ENCODE data around the gene RFNG. TPM values are rescaled to one million over a fixed set of nuclear protein-coding genes. Genes with fewer than 3 reads are reported as not detected.

Gene RFNG
- total RNA-seq, 1 experiment from 2014 or later = 18.6 TPM

DNA sequence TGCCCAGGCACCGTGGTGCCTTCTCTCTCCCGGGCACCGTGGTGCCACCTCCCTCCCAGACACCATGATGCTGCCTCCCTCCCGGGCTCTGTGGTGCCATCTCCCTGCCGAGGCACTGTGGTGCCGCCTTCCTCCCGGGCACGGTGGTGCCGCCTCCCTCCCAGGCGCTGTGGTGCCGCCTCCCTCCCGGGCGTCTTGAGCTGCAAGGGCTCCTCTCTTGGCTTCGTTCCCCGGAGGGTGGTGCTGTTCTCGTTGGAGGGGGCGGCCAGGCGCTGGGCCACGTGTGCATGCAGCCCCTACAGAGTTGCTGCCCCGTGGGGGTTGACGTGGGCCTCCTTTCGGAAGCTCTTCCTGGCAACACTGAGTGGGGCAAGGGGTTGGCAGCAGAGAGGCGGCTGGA is 37.2 kb downstream of the RFNG start:
- DNase-seq (ENCODE audit: low read depth) = no peak

DNA sequence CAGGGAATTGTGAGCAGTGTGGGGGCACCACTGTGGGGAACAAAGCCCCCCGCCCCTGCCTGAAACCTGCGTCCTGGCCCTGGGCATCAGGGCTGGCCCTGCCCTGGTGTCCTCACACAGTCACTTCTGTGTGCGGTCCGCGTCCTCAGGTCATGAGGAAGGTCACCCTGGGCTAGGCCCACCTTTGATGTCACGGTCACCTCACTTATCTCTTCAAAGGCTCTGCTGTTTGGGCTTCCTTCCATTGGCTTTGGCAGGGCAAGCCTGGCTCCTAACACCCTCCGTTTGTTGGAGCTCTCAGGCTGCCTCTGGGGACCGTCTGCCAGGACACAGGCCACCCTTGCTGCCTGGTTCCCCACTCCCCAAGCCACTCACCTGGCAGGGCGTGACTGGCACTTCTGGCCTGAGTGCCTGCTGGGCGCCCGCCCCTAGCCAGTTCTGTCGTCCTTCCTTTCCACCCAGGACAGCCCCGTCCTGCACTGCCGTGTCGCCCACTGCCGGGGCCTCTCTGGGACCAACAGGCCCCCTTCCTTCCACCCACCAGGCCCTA is 37.8 kb downstream of the RFNG start:
- no peak for DNase-seq (ENCODE audit: low read depth)

DNA sequence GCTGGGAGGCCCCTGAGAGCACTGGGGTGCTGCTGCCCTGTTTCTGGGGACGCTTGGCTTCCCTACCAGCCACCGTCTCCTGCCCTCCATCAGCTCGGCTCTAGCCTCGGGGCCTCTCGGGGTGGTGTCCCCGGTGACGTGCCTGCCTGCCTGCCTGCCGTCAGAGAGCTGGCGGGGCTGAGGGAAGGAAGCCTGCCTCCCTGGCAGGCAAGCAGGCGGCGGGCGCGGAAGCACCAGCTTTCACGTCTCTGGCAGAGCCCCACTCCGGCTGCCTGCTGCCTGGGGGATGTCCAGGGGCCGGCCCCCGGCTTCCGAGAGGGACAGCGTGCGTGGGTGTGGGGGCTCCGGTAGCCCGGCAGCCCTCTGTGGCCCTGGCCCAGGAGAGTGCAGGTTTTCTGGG is 38.3 kb downstream of the RFNG start:
- DNase-seq (ENCODE audit: low read depth) = peak; percentile 46

- peak; percentile 83 for DNase-seq (ENCODE audit: low read depth)
These were observed 38.8 kb downstream of the RFNG start for GRCh38 chr17:82012640-82013295.

DNA sequence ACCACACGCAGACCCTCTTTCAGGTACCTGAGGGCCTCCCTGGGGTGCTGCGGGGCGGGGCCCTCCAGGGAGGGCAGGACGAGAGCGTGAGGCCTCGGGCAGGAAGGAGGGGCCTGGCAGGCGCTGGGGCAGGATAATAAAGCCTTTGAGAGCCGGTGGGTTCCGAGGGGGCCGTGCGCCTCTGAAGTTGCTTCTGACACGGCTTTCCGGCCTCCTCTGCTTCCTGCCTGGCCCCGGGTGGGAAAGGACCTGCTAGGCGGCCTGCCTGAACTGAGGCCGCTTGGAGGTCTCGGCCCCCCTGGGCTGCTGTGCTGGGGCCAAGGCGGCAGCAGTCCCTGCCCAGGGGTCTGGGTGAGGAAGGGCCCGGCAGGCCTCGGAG is 39.4 kb downstream of the RFNG start:
- no peak for DNase-seq (ENCODE audit: low read depth)

DNA sequence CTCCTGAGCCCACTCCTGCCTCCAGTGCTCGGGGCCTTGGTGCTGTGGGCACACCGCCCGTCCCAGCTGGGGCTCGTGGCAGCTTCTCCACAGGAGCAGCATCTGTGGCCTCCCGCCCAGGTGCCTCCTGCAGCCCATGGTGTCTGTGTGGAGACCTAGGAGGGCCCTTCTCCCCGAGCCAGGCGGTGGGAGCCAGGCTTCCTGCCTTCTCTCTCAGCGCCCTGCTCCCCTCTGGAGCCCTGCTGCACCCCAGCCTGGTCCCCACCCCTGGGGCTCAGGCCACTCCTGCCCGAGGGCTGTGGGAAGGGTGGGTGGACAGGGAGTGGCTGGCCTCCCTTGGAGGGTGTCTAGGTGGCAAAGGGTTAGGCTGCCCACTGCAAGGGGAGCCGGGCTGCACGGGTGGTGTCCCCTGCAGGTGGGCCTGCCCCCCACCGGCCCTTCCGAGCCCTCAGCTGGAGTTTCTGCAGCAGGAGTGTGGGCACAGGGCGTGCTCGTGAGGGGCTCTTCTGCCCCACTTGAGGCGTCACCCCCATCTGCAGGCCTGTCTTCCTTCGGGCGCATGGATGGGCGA is 39.9 kb downstream of the RFNG start:
- no peak for DNase-seq (ENCODE audit: low read depth)

DNA sequence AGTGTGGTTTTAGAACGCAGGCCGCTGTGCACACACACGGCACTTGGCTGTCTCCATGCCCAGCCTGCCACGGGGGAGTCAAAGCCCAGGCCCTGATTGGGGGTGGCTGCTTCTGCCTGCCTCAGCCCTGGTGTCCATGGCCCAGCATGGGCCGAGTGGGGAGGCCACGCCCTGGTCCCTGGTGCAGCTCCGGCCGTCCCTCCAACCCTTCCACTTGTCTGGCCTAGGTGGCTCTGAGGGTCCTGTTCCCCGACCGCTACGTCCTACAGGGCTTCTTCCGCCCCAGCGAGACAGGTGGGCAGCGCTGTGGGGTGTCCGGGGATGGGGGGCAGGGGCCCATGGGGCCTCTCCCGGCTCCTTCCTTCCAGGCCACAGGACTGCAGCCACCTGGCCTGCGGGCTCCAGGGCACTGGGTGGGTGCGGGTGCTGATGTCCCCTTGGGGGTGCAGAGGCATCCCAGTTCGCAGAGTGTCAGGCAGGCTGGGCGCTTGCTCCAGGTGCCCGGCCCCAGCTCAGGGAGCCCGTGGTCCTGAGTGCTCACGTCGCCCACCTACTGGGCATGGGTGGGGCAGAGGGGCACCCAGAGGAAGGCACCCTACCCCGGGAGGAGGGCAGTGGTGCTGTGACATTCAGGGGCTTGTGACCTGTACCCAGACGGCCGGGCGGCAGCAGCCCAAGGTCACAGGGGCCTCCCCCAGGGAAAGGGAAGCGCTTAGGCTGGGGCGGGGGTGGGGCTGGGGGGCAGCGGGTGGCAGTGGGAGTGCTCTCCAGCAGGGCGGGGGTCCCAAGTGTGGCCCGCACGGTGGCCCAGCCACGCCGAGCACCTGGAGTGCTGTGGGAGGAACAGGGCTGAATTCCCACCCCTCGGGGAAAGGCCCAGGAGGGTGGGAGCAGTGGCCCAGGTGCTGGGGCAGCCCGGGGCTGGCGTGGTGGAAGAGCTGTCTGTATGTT is 40.8 kb downstream of the RFNG start:
- no peak for DNase-seq (ENCODE audit: low read depth)

- DNase-seq (ENCODE audit: low read depth) = no peak
These were observed 42.2 kb downstream of the RFNG start for GRCh38 chr17:82009413-82009812.

GRCh38 chr17:82008941-82009405 is 42.6 kb downstream of the RFNG start:
- DNase-seq (ENCODE audit: low read depth) = no peak

DNA sequence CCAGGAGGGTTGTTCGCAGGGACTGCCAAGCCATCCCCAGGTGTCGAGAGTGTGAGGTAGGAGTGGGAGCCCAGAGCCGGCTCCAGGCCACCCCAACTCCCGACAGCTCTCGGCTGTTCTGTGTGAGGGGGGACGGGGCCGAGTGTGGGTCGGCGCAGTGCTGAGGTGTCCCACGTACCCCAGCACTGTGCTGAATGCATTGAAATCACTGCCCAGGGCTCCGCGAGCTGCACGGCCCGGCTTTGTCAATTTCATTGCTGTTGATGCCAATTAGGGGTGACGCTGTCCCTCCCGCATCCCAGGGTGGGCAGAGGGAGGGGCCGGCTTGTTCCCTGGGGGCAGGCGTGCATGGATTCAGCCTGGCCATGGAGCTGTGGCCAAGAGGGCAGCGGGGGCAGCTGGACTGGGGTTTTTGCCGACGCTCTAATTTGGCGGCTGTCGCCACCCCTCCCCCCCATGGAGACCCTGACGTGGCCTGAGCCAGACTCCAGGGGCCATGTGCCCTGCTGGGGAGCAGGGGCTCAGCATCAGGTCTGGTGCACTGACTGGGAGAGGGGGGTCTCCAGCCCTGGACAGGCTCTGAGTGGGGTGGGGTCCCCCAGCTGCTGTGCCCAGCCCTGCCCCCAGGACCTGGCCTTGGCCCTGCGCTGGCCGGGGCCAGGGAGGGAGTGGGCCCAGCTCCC is 43.2 kb downstream of the RFNG start:
- DNase-seq (ENCODE audit: low read depth) = no peak

DNA sequence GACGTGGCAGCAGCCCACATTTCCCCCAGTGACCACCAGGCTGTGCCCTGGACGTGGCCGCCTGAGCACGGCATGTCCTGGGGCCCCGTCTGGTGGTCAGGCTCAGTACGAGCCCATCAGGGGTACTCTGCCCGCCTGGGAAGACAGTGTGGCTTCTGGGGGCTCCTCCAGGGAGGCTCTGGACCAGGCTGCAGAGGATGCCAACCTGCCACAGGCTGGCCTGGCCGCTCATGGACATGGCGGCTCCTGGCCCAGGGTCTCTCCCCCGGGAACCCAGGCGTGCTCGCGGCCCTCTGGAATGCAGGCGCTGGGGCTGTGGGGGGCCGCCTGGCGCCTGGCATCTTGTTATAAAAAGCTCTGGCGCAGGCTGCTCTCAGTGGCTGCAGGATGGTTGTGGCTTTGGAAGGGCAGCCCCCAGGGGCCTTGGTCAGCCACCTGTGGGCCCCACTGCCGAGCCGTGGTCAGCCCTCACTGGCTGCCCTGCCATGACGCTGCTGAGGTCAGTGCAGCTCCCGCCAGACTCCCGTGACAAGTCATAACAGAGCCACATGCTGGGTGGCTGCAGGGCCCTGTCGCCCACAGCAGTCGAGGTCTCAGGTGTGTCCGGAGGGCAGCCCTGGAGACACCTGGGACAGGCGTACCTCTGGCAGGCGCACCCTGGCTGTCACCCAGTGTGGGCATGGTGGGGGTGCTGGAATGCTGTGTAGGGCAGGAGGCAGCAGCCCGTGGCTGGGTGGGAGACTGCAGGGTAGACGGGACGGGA is 43.9 kb downstream of the RFNG start:
- DNase-seq (ENCODE audit: low read depth) = peak; percentile 80

DNA sequence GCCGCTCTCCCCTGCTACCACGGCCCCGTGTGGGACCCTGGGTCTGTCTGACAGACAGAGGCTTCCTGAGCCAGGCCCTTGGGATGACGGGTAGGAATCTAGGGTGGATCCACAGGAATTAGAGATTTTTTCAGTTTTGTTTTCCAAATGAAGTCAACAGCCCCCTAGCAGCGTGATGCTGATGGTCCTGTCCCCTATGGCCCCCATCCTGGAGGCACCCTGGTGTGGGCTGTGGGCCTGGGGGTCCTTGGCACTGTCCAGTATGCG is 44.5 kb downstream of the RFNG start:
- DNase-seq (ENCODE audit: low read depth) = no peak

GRCh38 chr17:82006468-82007227 is 45.0 kb downstream of the RFNG start:
- peak; percentile 83 for DNase-seq (ENCODE audit: low read depth)

- DNase-seq (ENCODE audit: low read depth) = no peak
These were observed 45.8 kb downstream of the RFNG start for GRCh38 chr17:82005701-82006348.

DNA sequence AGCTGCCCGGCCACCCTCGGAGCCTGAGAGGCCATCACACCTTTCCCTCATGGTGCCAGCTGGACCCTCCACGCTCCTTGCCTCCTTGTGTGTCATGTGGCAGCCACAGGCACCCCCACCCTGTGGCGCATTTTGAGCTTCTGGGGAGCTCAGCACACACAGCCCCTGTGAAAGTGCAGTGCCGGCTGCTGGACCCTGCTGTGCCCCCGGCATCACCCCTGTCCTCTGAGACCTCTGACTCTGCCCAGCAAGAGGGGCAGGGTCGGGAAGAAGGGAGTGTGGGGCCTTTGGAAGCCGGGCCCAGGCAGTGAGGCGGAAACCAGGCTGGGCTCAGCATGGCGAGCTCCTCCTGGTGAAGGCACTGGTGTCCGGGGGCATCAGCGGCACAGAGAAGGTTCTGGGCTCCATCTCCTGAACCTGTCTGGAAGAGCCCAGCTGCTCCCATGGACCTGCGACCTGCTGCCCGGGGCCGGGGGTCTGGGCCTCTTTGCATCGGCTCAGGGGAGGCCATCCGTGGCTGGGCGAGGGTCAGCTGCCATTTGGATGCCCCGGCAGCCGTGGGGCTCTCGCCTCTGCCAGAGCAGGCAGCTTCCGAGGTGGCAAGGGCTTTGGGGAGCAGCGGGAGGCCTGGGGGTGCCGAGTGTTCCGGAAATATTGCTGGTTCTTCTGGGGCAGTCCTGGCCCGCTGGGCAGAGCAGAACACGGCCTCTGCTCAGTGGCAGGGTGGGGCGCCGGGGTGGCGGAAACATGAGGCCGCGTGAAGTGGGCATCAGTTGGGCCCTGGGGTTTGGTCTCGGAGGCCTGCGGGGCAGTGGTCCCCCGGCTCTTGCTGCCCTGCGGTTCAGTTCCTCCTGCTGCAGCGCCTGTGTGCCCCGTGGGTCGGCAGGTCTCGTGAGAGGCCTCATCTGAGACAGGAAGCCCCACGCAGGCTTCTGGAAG is 46.8 kb downstream of the RFNG start:
- DNase-seq (ENCODE audit: low read depth) = no peak

DNA sequence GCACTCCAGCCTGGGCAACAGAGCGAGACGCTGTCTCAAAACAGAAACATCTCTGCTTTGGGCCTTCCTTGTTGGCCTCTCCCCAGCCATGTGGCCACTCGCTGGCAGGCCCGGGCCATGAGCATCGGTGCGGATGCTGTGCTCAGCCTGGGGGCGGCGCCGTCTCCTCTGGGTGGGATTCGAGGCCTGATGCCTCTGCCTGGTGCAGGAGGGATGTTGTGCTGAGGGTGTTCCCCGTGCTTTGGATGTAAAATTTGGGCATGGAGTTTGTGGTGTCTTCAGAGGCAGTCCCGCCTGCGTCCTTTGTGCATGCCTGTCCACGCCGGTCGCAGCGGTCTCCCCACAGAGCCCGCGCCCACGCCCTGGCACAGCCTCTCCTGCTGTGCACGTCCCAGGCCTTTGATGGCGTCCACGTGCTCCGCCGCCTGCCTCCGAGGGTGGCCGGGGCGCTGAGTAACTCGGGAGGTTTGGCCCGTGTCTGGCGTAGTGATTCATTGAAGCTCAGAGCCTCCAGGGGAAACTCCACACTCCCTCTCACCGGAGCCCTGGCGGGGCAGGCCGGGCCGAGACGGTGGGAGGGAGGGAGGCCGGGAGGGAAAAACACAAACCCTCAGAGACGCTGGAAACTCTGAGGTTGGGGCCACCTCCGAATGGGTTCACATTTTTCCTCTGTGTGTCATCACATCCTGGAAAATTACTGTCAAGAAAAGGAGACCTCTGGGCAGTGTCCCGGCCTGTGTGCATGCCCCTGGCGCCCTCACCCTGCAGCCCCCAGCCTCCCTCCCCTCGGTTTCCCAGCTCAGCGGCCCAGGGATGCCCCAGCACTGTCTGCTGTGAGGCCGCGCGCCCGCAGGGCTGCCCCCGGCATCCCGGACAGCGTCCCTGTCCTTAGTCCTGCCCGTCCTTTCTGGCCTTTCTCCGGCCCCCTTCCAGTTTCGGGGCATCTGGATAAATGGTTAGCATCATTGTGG is 47.9 kb downstream of the RFNG start:
- DNase-seq (ENCODE audit: low read depth) = peak; percentile 99

- no peak for DNase-seq (ENCODE audit: low read depth)
These were observed 50.0 kb downstream of the RFNG start for GRCh38 chr17:82001571-82002056.
